Trophoblast cell (in vitro differentiated cells and primary cell): ENCODE data around the gene ZSWIM1.

Experiments
- DNase-seq, 2 donors: peaks; one replicate each; pipeline ENCODE4 v3.0.0-alpha.2; 2016
- H2AFZ ChIP-seq: 2 replicates; pipeline ENCODE4 v1.6.1; 2013; ENCODE audit warnings: low read length, moderate library complexity, mild to moderate bottlenecking; ENCODE audit not compliant: insufficient read depth, poor library complexity
- H2AK5ac ChIP-seq: 2 replicates; pipeline ENCODE4 v1.6.1; 2013; ENCODE audit warnings: mild to moderate bottlenecking, low read length
- H2BK120ac ChIP-seq: 2 replicates; pipeline ENCODE4 v1.6.1; 2013; ENCODE audit warnings: low read length, mild to moderate bottlenecking, moderate library complexity; ENCODE audit not compliant: insufficient read depth, poor library complexity
- H2BK12ac ChIP-seq: 2 replicates; pipeline ENCODE4 v1.6.1; 2013; ENCODE audit warnings: mild to moderate bottlenecking, low read length, moderate library complexity
- H2BK5ac ChIP-seq: 2 replicates; pipeline ENCODE4 v1.6.1; 2013; ENCODE audit warnings: low read length, low read depth, moderate library complexity, mild to moderate bottlenecking; ENCODE audit not compliant: poor library complexity
- H3K14ac ChIP-seq: 2 replicates; pipeline ENCODE4 v1.6.1; 2013; ENCODE audit warnings: mild to moderate bottlenecking, low read length
- H3K18ac ChIP-seq: 2 replicates; pipeline ENCODE4 v1.6.1; 2013; ENCODE audit warnings: mild to moderate bottlenecking, low read length
- H3K23ac ChIP-seq: 2 replicates; pipeline ENCODE4 v1.6.1; 2013; ENCODE audit warnings: low read length
- H3K27ac ChIP-seq: 2 replicates; pipeline ENCODE4 v1.5.1; 2013; ENCODE audit warnings: low read depth, mild to moderate bottlenecking, inconsistent platforms, low read length, moderate library complexity
- H3K27me3 ChIP-seq: 2 replicates; pipeline ENCODE4 v1.6.1; 2013; ENCODE audit warnings: inconsistent platforms, mild to moderate bottlenecking, low read length, moderate library complexity; ENCODE audit not compliant: insufficient read depth
- H3K36me3 ChIP-seq, 2 experiments: 1 replicate in 1 of 2; 2 replicates in 1 of 2; pipeline ENCODE4 v1.6.1; 2013; ENCODE audit warnings: low read length in 2 of 2, mild to moderate bottlenecking in 2 of 2, moderate library complexity in 1 of 2; ENCODE audit not compliant: insufficient read depth in 2 of 2, control insufficient read depth in 1 of 2
- H3K4ac ChIP-seq: 2 replicates; pipeline ENCODE4 v1.6.1; 2013; ENCODE audit warnings: low read depth, mild to moderate bottlenecking, low read length, moderate library complexity
- H3K4me1 ChIP-seq, 2 experiments: 1 replicate in 1 of 2; 2 replicates in 1 of 2; pipeline ENCODE4 v1.6.1; 2013; ENCODE audit warnings: low read length in 2 of 2, mild to moderate bottlenecking in 2 of 2, moderate library complexity in 1 of 2; ENCODE audit not compliant: insufficient read depth in 2 of 2, control insufficient read depth in 1 of 2
- H3K4me2 ChIP-seq: 2 replicates; pipeline ENCODE4 v1.6.1; 2013; ENCODE audit warnings: inconsistent platforms, mild to moderate bottlenecking, low read length, moderate library complexity
- H3K4me3 ChIP-seq: 2 replicates; pipeline ENCODE4 v1.5.1; 2013; ENCODE audit warnings: mild to moderate bottlenecking, low read depth, low read length, inconsistent platforms
- H3K79me1 ChIP-seq: one replicate; pipeline ENCODE4 v1.6.1; 2013; ENCODE audit warnings: low read length
- H3K79me2 ChIP-seq: 2 replicates; pipeline ENCODE4 v1.6.1; 2013; ENCODE audit warnings: low read length, mild to moderate bottlenecking; ENCODE audit not compliant: control insufficient read depth, insufficient read depth, poor library complexity
- H3K9ac ChIP-seq: 2 replicates; pipeline ENCODE4 v1.6.1; 2013; ENCODE audit warnings: mild to moderate bottlenecking, low read length
- H3K9me3 ChIP-seq: 2 replicates; pipeline ENCODE4 v1.6.1; 2013; ENCODE audit warnings: low read depth, mild to moderate bottlenecking, control low read depth, inconsistent platforms, low read length; ENCODE audit not compliant: insufficient read depth
- H4K12ac ChIP-seq: 2 replicates; pipeline ENCODE4 v1.6.1; 2013; ENCODE audit warnings: low read depth, mild to moderate bottlenecking, low read length, moderate library complexity
- H4K8ac ChIP-seq: 2 replicates; pipeline ENCODE4 v1.6.1; 2013; ENCODE audit warnings: low read depth, mild to moderate bottlenecking, low read length, moderate library complexity
- H4K91ac ChIP-seq: one replicate; pipeline ENCODE4 v1.6.1; 2013; ENCODE audit warnings: low read depth, mild to moderate bottlenecking, low read length, moderate library complexity
- WGBS: extraction: QIAGEN DNeasy Blood & Tissue Kit; methylation state at CpG from one replicate; pipeline ENCODE4 v1.1.7; 2013; ENCODE audit warnings: missing lambda C conversion rate; ENCODE audit not compliant: insufficient read length, insufficient coverage; ENCODE audit errors: extremely low coverage; 5-methylcytosine and 5-hydroxymethylcytosine counted together

The ZSWIM1 gene

GRCh38 chr20:45843506-45843905 lies 37.5 kb upstream of the ZSWIM1 start:
- Histone ChIP-seq H3K23ac (no peak overlapping the region), H2AK5ac (no peak overlapping the region), H3K36me3 (peaks cover 40 to 46% of the 10 kb centered on the region in 2 experiments), H3K9ac (no peak overlapping the region), H3K4me3 (no peak overlapping the region), H3K9me3 (no peaks in the 10 kb centered on the region), H2BK5ac (no peak overlapping the region), H3K18ac (no peak overlapping the region), H3K27me3 (no peaks in the 10 kb centered on the region), H3K79me1 (no peaks in the 10 kb centered on the region), H2AFZ (no peak overlapping the region), H4K8ac (no peak overlapping the region), H3K79me2 (no peaks in the 10 kb centered on the region), H4K91ac (no peak overlapping the region), H3K27ac (no peak overlapping the region), H4K12ac (no peak overlapping the region), H2BK120ac (no peak overlapping the region), H3K4ac (no peak overlapping the region), H3K4me2 (no peak overlapping the region), H3K4me1 (no peaks in the 10 kb centered on the region), H2BK12ac (no peak overlapping the region), H3K14ac (no peak overlapping the region)
- DNase-seq: no peak
- WGBS: no CpG with 5 or more reads among the region's 14 CpGs

DNA sequence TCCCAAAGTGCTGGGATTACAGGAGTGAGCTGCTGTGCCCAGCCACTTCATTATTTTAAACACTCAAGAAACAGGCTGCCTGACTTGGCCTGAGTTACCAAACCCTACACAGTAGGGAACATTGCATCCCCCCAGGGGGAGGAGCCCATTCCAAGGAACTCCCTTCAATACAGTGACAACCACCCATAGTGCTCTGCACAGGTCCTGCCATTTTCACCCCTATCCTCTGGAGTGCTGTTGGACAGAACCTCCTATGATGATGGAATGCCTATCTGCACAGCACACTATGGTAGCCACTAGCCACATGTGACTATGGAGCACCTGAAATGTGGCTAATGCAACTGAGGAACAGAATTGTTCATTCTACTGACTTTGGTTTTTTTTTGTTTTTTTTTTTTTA lies 35.6 kb upstream of the ZSWIM1 start:
- Histone ChIP-seq H4K8ac (no peak overlapping the region), H3K9ac (no peak overlapping the region), H3K36me3 (peaks cover 37 to 42% of the 10 kb centered on the region in 2 experiments)

GRCh38 chr20:45848421-45848820 lies 32.6 kb upstream of the ZSWIM1 start:
- no peaks in the 10 kb centered on the region for H3K27me3 ChIP-seq
- no peak overlapping the region for H2BK12ac ChIP-seq
- H3K23ac ChIP-seq: no peak overlapping the region
- no peak overlapping the region for H3K27ac ChIP-seq
- H3K79me1 ChIP-seq: no peaks in the 10 kb centered on the region
- H4K12ac ChIP-seq: no peak overlapping the region
- H4K8ac ChIP-seq: no peak overlapping the region
- no peak overlapping the region for H3K4me2 ChIP-seq
- no peak overlapping the region for H3K4ac ChIP-seq
- H3K9ac ChIP-seq: no peak overlapping the region
- WGBS: no CpG with 5 or more reads among the region's 8 CpGs
- H3K4me3 ChIP-seq: no peak overlapping the region
- no peak overlapping the region for H2AK5ac ChIP-seq
- H3K36me3 ChIP-seq: peaks cover 17 to 21% of the 10 kb centered on the region in 2 experiments
- H3K79me2 ChIP-seq: no peaks in the 10 kb centered on the region
- no peaks in the 10 kb centered on the region for H3K4me1 ChIP-seq
- no peak overlapping the region for H2AFZ ChIP-seq
- no peak overlapping the region for H4K91ac ChIP-seq
- no peak overlapping the region for H2BK5ac ChIP-seq
- no peak for DNase-seq
- no peak overlapping the region for H3K18ac ChIP-seq
- H3K14ac ChIP-seq: no peak overlapping the region
- no peaks in the 10 kb centered on the region for H3K9me3 ChIP-seq
- H2BK120ac ChIP-seq: no peak overlapping the region

More for the DNA sequence above, 35.6 kb upstream of the ZSWIM1 start:
- Histone ChIP-seq H4K91ac (no peak overlapping the region), H3K18ac (no peak overlapping the region), H3K4me1 (no peaks in the 10 kb centered on the region), H3K4me2 (no peak overlapping the region), H4K12ac (no peak overlapping the region), H3K27me3 (no peaks in the 10 kb centered on the region), H3K79me1 (no peaks in the 10 kb centered on the region), H3K9me3 (no peaks in the 10 kb centered on the region), H2BK120ac (no peak overlapping the region), H2BK12ac (no peak overlapping the region), H3K27ac (no peak overlapping the region), H3K4me3 (no peak overlapping the region), H3K14ac (no peak overlapping the region), H2BK5ac (no peak overlapping the region), H2AFZ (no peak overlapping the region), H3K79me2 (no peaks in the 10 kb centered on the region), H3K4ac (no peak overlapping the region), H2AK5ac (no peak overlapping the region), H3K23ac (no peak overlapping the region)
- no peak for DNase-seq

GRCh38 chr20:45848969-45849582 lies 32.0 kb upstream of the ZSWIM1 start:
- H3K4ac ChIP-seq: no peak overlapping the region
- H3K79me2 ChIP-seq: no peaks in the 10 kb centered on the region
- H2AFZ ChIP-seq: no peak overlapping the region
- H4K91ac ChIP-seq: no peak overlapping the region
- no peak overlapping the region for H3K4me3 ChIP-seq
- no peak for DNase-seq
- no peaks in the 10 kb centered on the region for H3K27me3 ChIP-seq
- H3K23ac ChIP-seq: no peak overlapping the region
- no peak overlapping the region for H3K9ac ChIP-seq
- H2BK12ac ChIP-seq: no peak overlapping the region
- no peaks in the 10 kb centered on the region for H3K79me1 ChIP-seq
- H2BK120ac ChIP-seq: no peak overlapping the region
- no peak overlapping the region for H2AK5ac ChIP-seq
- H3K36me3 ChIP-seq: peaks cover 10 to 14% of the 10 kb centered on the region in 2 experiments
- H3K18ac ChIP-seq: no peak overlapping the region
- H3K4me2 ChIP-seq: no peak overlapping the region
- no peak overlapping the region for H4K8ac ChIP-seq
- no peak overlapping the region for H3K27ac ChIP-seq
- no peaks in the 10 kb centered on the region for H3K4me1 ChIP-seq
- no peaks in the 10 kb centered on the region for H3K9me3 ChIP-seq
- H2BK5ac ChIP-seq: no peak overlapping the region
- no peak overlapping the region for H4K12ac ChIP-seq
- H3K14ac ChIP-seq: no peak overlapping the region
- WGBS: no CpG with 5 or more reads among the region's 8 CpGs
